GM23338 (cell line): Measurements from ENCODE around the gene BACE2.

Source experiments
- CTCF ChIP-seq, 2 experiments: fragments of 200-600 bp in 1 of 2; sonication (generic) in 1 of 2; conservative IDR thresholded peaks; 2 replicates each; pipeline versions ENCODE4 v1.5.1 to v1.6.1; 2016 to 2017; ENCODE audit warnings: antibody characterized with exemption in 2 of 2, low read depth in 2 of 2, mild to moderate bottlenecking in 2 of 2, moderate library complexity in 1 of 2
- JUNB ChIP-seq: IDR thresholded peaks from one replicate; pipeline ENCODE4 v1.6.1; 2016; ENCODE audit warnings: antibody characterized with exemption; ENCODE audit not compliant: unreplicated experiment
- NANOG ChIP-seq: IDR thresholded peaks from 2 replicates; pipeline ENCODE4 v1.6.1; 2016; ENCODE audit warnings: antibody characterized with exemption, borderline replicate concordance
- POLR2AphosphoS5 ChIP-seq: IDR thresholded peaks from 2 replicates; pipeline ENCODE4 v1.6.1; 2016; ENCODE audit warnings: antibody characterized with exemption, low read depth
- ZNF114 ChIP-seq: fragments of 250-450 bp; sonication (Bioruptor Pico); IDR thresholded peaks from 2 replicates; pipeline ENCODE4 v1.5.0; 2020; ENCODE audit warnings: mild to moderate bottlenecking, moderate library complexity
- ZNF331 ChIP-seq: fragments of 250-450 bp; sonication (Bioruptor Pico); IDR thresholded peaks from 2 replicates; pipeline ENCODE4 v1.5.0; 2020; ENCODE audit warnings: low read depth, mild to moderate bottlenecking, moderate library complexity
- TF ChIP-seq, protein P1 (sequence below): IDR thresholded peaks from one replicate; pipeline ENCODE4 v1.6.1; 2018; ENCODE audit warnings: antibody characterized with exemption; ENCODE audit not compliant: unreplicated experiment
- TF ChIP-seq, protein P2 (sequence below): fragments of 250-450 bp; sonication (Bioruptor Pico); IDR thresholded peaks from 2 replicates; pipeline ENCODE4 v1.5.0; 2020; ENCODE audit warnings: mild to moderate bottlenecking, moderate library complexity

DNA sequence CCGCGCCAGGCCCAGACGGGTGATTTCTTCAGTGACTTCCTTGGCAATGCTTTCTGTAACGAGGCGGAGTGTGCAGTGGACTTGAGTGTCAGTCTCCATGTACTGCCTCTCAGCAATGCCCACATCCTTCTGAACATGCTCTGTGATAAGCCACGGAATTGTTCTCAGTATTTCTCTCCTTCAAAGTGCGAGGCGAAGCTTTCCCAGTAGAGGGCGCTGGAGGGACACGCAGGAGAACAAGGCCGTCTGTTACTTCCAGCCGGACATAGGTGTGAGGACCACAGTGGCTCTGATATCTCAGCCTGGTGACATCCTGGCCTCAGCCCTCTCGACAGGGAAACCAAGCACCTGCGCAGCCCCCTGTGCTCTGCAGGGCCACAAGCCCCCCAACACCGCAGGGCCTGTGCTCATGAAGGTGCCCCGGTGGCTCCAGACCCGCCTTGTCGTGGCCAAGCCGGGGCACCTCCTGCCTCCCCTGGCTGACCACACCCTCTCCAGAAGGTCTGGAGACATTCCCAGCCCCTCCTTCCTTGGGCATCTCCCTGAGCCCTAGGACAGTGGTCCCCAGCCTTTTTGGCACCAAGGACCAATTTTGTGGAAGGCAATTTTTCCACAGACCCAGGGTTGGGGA is 46.1 kb upstream of the BACE2 start:
- TF ChIP-seq CTCF (conservative IDR thresholded peaks at IDR 0.05; ENCODE audit: low read depth in 2 of 2) (peak; percentile 85 to 88), NANOG (no peak), ZNF114 (no peak; the same call in 1 of the 2 replicates), JUNB (no peak), POLR2AphosphoS5 (no peak), ZNF331 (CRISPR knock-in tag) (no peak)
- TF ChIP-seq, protein P1, sequence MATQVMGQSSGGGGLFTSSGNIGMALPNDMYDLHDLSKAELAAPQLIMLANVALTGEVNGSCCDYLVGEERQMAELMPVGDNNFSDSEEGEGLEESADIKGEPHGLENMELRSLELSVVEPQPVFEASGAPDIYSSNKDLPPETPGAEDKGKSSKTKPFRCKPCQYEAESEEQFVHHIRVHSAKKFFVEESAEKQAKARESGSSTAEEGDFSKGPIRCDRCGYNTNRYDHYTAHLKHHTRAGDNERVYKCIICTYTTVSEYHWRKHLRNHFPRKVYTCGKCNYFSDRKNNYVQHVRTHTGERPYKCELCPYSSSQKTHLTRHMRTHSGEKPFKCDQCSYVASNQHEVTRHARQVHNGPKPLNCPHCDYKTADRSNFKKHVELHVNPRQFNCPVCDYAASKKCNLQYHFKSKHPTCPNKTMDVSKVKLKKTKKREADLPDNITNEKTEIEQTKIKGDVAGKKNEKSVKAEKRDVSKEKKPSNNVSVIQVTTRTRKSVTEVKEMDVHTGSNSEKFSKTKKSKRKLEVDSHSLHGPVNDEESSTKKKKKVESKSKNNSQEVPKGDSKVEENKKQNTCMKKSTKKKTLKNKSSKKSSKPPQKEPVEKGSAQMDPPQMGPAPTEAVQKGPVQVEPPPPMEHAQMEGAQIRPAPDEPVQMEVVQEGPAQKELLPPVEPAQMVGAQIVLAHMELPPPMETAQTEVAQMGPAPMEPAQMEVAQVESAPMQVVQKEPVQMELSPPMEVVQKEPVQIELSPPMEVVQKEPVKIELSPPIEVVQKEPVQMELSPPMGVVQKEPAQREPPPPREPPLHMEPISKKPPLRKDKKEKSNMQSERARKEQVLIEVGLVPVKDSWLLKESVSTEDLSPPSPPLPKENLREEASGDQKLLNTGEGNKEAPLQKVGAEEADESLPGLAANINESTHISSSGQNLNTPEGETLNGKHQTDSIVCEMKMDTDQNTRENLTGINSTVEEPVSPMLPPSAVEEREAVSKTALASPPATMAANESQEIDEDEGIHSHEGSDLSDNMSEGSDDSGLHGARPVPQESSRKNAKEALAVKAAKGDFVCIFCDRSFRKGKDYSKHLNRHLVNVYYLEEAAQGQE: no peak
- TF ChIP-seq, protein P2, sequence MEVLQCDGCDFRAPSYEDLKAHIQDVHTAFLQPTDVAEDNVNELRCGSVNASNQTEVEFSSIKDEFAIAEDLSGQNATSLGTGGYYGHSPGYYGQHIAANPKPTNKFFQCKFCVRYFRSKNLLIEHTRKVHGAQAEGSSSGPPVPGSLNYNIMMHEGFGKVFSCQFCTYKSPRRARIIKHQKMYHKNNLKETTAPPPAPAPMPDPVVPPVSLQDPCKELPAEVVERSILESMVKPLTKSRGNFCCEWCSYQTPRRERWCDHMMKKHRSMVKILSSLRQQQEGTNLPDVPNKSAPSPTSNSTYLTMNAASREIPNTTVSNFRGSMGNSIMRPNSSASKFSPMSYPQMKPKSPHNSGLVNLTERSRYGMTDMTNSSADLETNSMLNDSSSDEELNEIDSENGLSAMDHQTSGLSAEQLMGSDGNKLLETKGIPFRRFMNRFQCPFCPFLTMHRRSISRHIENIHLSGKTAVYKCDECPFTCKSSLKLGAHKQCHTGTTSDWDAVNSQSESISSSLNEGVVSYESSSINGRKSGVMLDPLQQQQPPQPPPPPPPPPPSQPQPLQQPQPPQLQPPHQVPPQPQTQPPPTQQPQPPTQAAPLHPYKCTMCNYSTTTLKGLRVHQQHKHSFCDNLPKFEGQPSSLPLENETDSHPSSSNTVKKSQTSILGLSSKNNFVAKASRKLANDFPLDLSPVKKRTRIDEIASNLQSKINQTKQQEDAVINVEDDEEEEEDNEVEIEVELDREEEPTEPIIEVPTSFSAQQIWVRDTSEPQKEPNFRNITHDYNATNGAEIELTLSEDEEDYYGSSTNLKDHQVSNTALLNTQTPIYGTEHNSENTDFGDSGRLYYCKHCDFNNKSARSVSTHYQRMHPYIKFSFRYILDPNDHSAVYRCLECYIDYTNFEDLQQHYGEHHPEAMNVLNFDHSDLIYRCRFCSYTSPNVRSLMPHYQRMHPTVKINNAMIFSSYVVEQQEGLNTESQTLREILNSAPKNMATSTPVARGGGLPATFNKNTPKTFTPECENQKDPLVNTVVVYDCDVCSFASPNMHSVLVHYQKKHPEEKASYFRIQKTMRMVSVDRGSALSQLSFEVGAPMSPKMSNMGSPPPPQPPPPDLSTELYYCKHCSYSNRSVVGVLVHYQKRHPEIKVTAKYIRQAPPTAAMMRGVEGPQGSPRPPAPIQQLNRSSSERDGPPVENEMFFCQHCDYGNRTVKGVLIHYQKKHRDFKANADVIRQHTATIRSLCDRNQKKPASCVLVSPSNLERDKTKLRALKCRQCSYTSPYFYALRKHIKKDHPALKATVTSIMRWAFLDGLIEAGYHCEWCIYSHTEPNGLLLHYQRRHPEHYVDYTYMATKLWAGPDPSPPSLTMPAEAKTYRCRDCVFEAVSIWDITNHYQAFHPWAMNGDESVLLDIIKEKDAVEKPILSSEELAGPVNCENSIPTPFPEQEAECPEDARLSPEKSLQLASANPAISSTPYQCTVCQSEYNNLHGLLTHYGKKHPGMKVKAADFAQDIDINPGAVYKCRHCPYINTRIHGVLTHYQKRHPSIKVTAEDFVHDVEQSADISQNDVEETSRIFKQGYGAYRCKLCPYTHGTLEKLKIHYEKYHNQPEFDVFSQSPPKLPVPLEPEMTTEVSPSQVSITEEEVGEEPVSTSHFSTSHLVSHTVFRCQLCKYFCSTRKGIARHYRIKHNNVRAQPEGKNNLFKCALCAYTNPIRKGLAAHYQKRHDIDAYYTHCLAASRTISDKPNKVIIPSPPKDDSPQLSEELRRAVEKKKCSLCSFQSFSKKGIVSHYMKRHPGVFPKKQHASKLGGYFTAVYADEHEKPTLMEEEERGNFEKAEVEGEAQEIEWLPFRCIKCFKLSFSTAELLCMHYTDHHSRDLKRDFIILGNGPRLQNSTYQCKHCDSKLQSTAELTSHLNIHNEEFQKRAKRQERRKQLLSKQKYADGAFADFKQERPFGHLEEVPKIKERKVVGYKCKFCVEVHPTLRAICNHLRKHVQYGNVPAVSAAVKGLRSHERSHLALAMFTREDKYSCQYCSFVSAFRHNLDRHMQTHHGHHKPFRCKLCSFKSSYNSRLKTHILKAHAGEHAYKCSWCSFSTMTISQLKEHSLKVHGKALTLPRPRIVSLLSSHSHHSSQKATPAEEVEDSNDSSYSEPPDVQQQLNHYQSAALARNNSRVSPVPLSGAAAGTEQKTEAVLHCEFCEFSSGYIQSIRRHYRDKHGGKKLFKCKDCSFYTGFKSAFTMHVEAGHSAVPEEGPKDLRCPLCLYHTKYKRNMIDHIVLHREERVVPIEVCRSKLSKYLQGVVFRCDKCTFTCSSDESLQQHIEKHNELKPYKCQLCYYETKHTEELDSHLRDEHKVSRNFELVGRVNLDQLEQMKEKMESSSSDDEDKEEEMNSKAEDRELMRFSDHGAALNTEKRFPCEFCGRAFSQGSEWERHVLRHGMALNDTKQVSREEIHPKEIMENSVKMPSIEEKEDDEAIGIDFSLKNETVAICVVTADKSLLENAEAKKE (CRISPR knock-in tag): no peak
